KBM-7 (cell line): ENCODE data around the gene KRTAP4-11.
A peak's percentile ranks its signal among the peaks of the same experiment; 100 is the strongest.
"Not testable (repeated sequence)": the region's sequence is repeated elsewhere in the genome, so short reads cannot be mapped to it uniquely, and the experiment has no call there.

Source experiments
- DNase-seq: peaks from one replicate; pipeline ENCODE4 v3.0.0-alpha.2; 2015
- in situ Hi-C: fragments of 300-500 bp; cut with MboI; formaldehyde crosslinking; loops from 2 replicates; pipeline ENCODE4 v1.14.3; 2020; ENCODE audit warnings: low sequenced_read_pairs, low pct_unique_long_range_greater_than_20kb, mixed read lengths

The KRTAP4-11 gene

GRCh38 chr17:41127371-41127770 lies 9.2 kb upstream of the KRTAP4-11 start:
- in situ Hi-C loops, result no loop called here
- no peak for DNase-seq

GRCh38 chr17:41126412-41126811 lies 8.2 kb upstream of the KRTAP4-11 start:
- no peak for DNase-seq
- in situ Hi-C loops, result no loop called here

GRCh38 chr17:41125064-41125463 lies 6.9 kb upstream of the KRTAP4-11 start:
- in situ Hi-C loops, result no loop called here
- no peak for DNase-seq

- not testable (repeated sequence) for DNase-seq
These were observed 5.8 kb upstream of the KRTAP4-11 start, which contains the start of gene KRTAP4-12 for GRCh38 chr17:41123991-41124371. Gene KRTAP4-12, minus strand, starts transcription at chr17:41124182. Its CDS starts 60 bp downstream, at chr17:41124122.

GRCh38 chr17:41123292-41123990 lies 5.3 kb upstream of the KRTAP4-11 start:
- DNase-seq, in situ Hi-C loops: not testable (repeated sequence)

More at GRCh38 chr17:41123991-41124371, 5.8 kb upstream of the KRTAP4-11 start, which contains the start of gene KRTAP4-12:
- in situ Hi-C loops, result not testable (repeated sequence)

DNA sequence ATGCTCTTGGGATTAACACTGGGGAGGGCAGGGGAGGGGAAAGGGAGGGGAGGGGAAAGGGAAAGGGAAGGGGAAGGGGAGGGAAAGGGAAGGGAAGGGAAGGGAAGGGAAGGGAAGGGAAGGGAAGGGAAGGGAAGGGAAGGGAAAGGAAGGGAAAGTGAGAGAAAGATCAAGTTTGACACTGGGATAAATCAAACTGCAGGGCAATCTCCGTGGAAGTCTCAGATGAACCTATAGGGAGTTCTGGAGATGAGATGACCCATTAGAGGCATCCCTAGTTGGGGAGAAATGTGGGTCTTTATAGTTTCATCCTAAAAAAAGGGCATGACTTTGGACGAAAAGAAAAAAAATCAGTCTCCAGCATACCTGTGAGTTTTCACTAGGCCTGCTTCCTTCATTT lies 3.6 kb upstream of the KRTAP4-11 start:
- no peak for DNase-seq

DNA sequence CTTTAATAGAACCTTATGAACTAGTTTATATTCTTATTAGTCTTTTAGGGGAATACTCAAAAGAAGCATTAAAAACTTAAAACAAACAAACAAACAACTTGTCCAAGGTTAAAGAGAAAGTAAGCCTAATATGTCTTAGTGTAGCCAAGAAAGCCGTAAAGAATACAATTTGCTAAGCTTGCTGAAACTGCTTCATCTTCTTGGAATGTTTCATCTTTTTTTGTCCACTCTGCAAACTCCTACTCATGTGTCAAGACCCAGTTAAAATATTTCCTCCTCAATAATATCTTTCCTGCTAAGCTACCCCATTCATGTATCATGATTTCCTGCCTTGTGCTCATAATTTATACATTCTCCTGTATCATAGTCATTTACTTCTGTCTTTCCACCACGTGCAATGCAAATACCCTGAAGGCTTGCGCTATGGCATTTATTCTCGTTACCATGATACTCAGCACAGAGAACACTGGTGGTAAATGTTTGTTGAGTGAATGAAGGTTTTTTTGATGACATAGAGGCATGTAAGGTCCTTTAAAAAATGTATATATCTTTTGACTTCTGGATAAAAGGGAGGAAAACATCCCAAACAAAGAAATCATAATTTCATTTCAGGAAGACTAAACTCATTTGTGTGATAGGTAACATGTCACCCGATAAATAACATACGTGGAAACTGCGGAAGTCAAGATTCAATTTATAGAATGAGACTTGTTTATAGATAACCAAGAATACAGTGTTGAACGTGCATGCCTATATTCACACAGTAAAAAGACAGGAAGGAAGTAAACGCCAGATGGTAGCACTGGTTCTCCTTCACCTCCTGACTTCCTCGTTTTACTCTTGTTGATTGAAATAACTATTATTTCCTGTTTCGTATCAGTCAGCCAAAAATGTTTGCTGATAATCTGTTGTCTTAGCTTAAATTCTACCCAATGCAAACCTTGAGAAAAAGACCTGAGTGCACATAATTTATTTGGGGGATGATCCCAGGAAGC lies 1.8 kb upstream of the KRTAP4-11 start:
- peak; percentile 91 for DNase-seq
- in situ Hi-C loops, result not testable (repeated sequence)

More for the DNA sequence above, 3.6 kb upstream of the KRTAP4-11 start:
- in situ Hi-C loops, result no loop called here

DNA sequence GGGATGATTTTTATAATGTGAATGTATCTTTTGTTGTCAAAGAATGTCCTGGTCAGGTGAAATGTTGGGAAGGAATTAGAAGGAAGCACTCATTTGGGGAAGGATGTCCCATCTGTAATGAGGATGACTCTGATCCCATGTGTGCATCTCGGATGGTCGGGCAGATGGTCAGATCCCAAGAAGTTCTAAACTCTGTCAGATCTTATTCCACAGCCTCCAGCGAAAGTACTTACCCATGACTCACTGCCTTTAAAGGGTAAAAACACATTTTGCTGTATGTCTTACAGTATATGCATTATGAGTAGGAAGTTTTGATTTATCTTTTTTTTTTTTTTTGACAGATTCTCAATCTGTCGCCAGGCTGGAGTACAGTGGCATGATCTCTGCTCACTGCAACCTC lies 548 bp upstream of the KRTAP4-11 start:
- no peak for DNase-seq
- in situ Hi-C loops, result no loop called here

DNA sequence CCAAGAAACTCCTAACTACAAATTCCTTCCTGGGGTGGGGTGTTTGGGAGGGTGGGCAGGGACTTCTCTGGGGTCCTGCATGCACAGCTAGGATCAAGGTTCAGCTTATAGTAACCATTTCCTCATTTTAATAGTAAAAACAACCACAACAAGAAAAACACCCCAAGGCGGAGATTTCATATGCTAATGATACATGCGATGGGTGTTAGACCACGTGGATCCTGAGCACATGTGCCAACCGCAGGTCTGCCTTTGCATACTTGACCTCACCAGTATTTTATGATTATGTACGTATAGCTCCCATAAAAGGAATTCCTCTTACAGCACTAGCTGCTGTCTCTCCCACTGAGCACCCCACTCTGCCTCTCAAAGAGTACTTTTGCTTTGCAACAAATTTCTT lies 1.9 kb downstream of the KRTAP4-11 start:
- in situ Hi-C loops, result no loop called here
- peak; percentile 45 for DNase-seq

DNA sequence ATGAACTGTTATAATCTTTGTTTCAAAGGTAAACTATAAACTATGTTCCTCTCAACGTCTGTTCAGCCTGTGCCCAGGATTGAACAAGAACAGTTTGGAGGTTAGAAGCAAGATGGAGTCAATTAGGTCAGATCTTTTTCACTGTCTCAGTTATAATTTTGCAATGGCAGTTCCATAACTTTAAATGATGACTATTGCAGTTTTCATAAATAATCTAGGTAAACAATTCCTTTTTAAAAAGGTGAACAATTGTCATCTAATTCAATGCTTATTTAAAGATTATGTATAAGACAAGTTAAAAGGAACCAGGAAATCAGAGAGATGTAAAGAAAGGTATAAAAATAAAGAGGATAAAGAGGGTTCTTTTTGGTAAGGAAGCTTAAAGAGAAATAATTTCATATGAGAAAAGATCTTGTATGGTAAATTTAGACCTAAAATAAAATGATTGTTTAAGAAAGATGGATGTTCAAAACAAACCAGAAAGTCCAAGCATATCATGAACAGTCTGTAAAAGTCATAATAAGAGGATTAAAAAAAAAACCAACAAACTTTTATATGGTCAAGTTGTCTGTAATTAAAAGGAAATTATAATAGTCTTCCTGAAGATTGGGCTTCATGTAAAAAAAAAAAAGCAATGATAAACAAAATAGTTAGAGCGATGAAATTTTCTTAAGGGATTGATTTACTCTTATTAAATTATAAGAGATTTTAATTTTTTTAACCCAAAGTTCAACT lies 6.9 kb downstream of the KRTAP4-11 start:
- in situ Hi-C loops, result no loop called here

DNA sequence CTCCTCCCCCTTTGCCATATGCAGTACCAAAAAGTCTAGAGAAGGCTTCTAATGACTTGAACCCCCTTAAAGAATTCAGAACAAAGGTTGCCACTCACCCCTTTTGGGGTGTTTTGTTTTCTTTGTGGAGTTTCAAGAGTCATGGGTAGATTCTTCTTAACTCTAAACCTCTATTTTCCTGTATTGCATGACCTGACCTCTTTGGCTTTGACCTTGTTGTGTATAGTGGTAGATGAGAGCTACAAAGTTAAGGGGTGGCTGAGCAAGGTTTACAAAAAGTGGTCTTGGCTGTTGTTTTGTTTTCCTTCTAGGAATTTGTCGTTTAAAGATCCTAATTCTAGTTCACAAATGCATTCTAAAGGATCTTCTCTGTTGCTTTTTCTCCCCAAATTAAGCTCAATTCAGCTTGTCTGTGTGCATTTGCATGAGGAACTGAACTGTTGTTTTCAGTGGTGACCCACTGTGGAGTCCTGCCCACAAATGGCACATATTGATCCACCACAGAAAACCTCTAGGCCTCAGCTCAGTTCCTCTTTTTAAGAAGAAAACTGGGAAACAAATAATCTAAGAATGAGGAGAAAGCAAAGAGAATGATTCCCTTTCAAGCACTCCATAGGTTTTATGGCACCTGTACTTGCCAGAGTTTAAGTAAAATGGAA lies 9.3 kb downstream of the KRTAP4-11 start:
- peak; percentile 62 for DNase-seq
- in situ Hi-C loops, result not testable (repeated sequence)

More for the DNA sequence above, 6.9 kb downstream of the KRTAP4-11 start:
- DNase-seq, result no peak

DNA sequence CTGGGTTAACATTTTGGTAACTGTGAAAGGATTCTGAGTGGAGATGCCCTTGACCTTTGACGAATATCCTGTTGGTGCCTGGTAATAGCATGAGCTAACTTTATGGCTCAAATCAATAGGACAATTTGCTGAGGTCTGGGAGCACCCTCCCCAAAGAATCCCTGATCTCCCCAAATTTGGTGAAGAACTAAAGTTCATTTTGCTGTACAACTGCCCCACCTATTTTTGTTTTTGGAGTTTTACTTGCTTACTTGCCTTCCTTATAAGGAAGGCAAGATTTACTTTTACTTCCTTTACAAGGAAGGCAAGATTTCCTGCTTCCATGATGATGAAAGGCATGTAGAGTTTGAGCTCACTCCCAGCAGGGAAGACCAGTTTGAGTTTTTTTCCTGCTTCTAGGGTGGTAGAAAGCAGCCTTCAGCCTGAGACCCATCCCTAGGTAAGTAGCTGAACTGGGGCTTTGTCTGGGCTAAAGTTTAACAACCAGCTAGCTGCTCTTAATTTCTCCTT lies 10.2 kb downstream of the KRTAP4-11 start:
- in situ Hi-C loops, result no loop called here
- no peak for DNase-seq

DNA sequence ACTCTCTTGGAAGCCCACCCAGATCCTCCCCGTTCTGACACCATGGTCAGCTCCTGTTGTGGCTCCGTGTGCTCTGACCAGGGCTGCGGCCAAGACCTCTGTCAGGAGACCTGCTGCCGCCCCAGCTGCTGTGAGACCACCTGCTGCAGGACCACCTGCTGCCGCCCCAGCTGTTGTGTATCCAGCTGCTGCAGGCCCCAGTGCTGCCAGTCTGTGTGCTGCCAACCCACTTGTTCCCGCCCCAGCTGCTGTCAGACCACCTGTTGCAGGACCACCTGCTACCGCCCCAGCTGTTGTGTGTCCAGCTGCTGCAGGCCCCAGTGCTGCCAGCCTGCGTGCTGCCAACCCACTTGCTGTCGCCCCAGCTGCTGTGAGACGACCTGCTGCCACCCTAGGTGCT lies 12.8 kb downstream of the KRTAP4-11 start, which contains the start of gene KRTAP4-9:
Gene KRTAP4-9, plus strand, starts transcription at position 43 of the 400 bp plus-strand sequence. Its CDS starts 0 bp downstream, at position 43.
- DNase-seq, in situ Hi-C loops: not testable (repeated sequence)

DNA sequence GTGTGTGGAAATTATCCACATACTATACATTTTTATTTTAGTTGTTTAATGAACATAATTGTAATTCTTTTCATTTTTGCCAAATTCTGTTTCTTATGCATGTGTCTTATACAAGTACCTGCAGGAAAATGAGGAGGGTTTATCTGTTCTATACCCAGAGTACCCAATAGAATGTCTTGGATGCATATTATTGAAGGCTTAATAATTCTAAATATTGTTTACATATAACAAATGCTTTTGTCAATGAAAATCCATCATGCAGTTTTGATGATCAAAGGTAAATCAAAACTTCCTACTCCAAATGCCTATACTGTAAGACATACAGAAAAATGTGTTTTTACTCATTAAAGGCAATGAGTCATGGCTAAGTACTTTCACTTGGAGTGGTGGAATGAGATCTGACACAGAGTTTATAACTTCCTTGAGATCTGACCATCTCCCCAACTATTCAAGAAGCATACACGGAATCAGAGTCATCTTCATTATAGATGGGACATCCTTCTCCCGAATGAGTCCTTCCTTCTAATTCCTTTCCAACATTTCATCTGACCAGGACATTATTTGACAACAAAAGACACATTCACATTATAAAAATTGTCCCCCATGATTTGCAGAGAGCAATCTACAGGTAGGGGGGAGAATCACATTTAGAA lies 13.7 kb downstream of the KRTAP4-11 start:
- DNase-seq, in situ Hi-C loops: not testable (repeated sequence)

- no peak for DNase-seq
- in situ Hi-C loops, result no loop called here
These were observed 14.3 kb downstream of the KRTAP4-11 start for GRCh38 chr17:41103896-41104295.

DNA sequence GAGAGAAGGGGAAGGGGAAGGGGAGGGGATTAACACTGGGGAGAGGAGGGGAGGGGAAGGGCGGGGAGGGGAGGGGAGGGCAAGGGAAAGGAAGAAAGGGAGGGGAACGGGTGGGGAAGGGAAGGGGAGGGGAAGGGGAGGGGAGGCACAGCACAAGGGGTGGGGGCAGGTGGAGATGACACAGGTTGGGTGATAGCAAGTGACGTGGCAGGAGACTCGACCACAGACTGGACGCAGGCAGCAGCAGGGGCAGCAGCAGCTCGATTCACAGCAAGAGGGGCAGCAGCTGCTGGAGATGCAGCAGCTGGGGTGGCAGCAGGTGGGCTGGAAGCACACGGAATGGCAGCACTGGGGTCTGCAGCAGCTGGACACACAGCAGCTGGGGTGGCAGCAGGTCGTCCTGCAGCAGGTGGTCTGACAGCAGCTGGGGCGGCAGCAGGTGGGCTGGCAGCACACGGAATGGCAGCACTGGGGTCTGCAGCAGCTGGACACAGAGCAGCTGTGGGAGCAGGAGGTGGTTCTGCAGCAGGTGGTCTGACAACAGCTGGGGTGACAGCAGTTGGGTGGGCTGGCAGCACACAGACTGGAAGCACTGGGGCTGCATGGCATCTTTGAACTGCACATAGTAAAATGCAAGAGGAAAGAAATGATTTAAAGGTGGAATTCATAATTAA lies 16.4 kb downstream of the KRTAP4-11 start, which contains the start of gene KRTAP4-16:
Gene KRTAP4-16, minus strand, starts transcription at position 624 of the 674 bp plus-strand sequence. Its CDS starts 0 bp downstream, at position 624.
- in situ Hi-C loops, result no loop called here
- no peak for DNase-seq
